Measurements from ENCODE around the gene DEPP1. TPM values are rescaled to one million over a fixed set of nuclear protein-coding genes. Genes with fewer than 3 reads are reported as not detected.

The DEPP1 gene
- total and polyA plus RNA-seq, 10 of the 15 experiments (the other 5 are each of a cell fraction or from before 2014, with no cell fraction given), result 1.7 to 12.1 (median 7.3) TPM

DNA sequence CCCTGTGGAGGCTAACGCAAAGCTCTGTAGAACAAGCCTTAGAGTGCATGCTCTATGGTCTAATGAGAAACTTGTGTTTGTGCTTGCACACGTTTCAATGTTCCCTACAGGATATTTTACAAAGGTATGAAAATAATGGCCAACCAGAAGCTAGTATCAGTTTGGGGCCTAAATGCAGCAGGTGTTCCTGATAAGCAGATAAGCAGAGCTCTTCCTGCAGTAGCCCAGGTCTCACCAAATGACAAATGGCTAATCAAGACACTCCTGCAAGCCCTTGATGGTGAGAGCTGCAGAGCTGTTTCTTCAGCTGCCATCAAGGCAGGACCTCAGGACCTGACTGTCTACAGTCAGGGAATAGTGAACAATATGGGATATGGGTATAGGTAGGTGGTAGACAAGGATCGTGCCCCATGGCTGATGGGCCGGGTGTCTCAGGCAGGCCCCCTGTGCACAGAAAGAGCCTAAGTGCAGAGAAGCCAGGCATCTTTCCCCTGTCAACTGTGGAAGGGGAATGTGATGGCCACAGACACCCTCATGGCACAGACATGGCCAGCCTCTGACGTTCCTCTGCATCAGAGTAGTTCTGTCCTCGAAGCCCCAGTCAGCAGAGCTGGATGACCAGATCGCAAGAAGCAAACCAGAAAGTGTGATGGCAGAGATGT, 42.2 kb downstream of the DEPP1 start:
- Histone ChIP-seq H3K9me3 (replicated peaks; ENCODE audit: control insufficient read depth, insufficient read depth, low read length) (no peaks in the 10 kb centered on the region; the same call in 2 of the 3 replicates), H4K20me1 (ENCODE audit: control insufficient read depth, insufficient read depth) (no peaks in the 10 kb centered on the region), H3K27ac (ENCODE audit: control insufficient read depth, insufficient read depth) (no peak overlapping the region), H3K4me1 (ENCODE audit: control insufficient read depth, insufficient read depth, low read length) (peaks cover 8% of the 10 kb centered on the region), H3K27me3 (replicated peaks in 1 of 2; ENCODE audit: control insufficient read depth in 2 of 2, insufficient read depth in 2 of 2, low read length in 1 of 2) (no peaks in the 10 kb centered on the region), H3K4me2 (ENCODE audit: control insufficient read depth, insufficient read depth) (no peak overlapping the region), H2AFZ (ENCODE audit: control insufficient read depth, low read depth, low read length) (peak overlapping the region; percentile 12; the same call in 1 of the 2 replicates), H3K36me3 (ENCODE audit: control insufficient read depth in 2 of 2, insufficient read depth in 2 of 2, low read length in 1 of 2) (no peaks in the 10 kb centered on the region), H3K79me2 (ENCODE audit: control insufficient read depth, insufficient read depth, low read length) (no peaks in the 10 kb centered on the region), H3K9ac (ENCODE audit: control insufficient read depth, insufficient read depth, low read length) (no peak overlapping the region), H3K4me3 (no peak overlapping the region)
- no peak for TF ChIP-seq ELK1 (IDR thresholded peaks at IDR 0.05; ENCODE audit: low read depth, low read length)
- TF ChIP-seq IKZF1 (conservative IDR thresholded peaks at IDR 0.05), result no peak
- no peak for TF ChIP-seq CHD2 (IDR thresholded peaks at IDR 0.05; ENCODE audit: borderline replicate concordance, low read depth, low read length)
- no peak for TF ChIP-seq ZNF274 (IDR thresholded peaks at IDR 0.05; ENCODE audit: insufficient read depth, insufficient read length)
- TF ChIP-seq, protein P1, sequence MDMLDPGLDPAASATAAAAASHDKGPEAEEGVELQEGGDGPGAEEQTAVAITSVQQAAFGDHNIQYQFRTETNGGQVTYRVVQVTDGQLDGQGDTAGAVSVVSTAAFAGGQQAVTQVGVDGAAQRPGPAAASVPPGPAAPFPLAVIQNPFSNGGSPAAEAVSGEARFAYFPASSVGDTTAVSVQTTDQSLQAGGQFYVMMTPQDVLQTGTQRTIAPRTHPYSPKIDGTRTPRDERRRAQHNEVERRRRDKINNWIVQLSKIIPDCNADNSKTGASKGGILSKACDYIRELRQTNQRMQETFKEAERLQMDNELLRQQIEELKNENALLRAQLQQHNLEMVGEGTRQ (IDR thresholded peaks at IDR 0.05; ENCODE audit: borderline replicate concordance, low read depth, low read length), result no peak
- DNase-seq (ENCODE audit: low read depth, low spot score) (no peak), FAIRE-seq (no peak), ATAC-seq (no peak)
- intact Hi-C loops (cut with micrococcal nuclease; ENCODE audit: unreplicated experiment) (no loop called here), in situ Hi-C loops (cut with MboI) (no loop called here)
- ChIA-PET POLR2A (interaction anchor here (1.1 to 1.5 kb wide), 4 partner anchors 11 to 42 kb away, joined by 3 to 4 read pairs (median 4); partner anchors contain the start of gene DEPP1), RAD21 (ENCODE audit: unreplicated experiment) (interaction anchor here (0.8 to 5.3 kb wide), 2 partner anchors 41 to 67 kb away, joined by 3 to 62 read pairs; partner anchors contain the start of gene DEPP1), CTCF (interaction anchor here (1.3 to 8.0 kb wide), 3 partner anchors 10 to 69 kb away, joined by 3 to 116 read pairs (median 5); no protein-coding TSS in a partner anchor), SMC1A (ENCODE audit: uncharacterized antibody, unreplicated experiment) (interaction anchor here (0.9 to 5.2 kb wide), 4 partner anchors 9 to 65 kb away, joined by 3 to 92 read pairs (median 5); no protein-coding TSS in a partner anchor)
- BruUV-seq (replicated peaks), result no TSS peak
- 72% methylated on average over 7 of the region's 7 CpGs for WGBS (ENCODE audit: insufficient coverage, insufficient replicate concordance, low lambda C conversion rate, missing lambda C conversion rate)
